Transverse colon (tissue), 4 donors: Measurements from ENCODE around the gene STX8. TPM values are rescaled to one million over a fixed set of nuclear protein-coding genes. Genes with fewer than 3 reads are reported as not detected.

Experiments used
- DNase-seq: peaks from one replicate; pipeline ENCODE4 v3.0.0-alpha.2; 2019
- H3K27ac ChIP-seq, 4 donors: fragments of 200-600 bp; sonication (generic); 2 replicates each; pipeline ENCODE4 v1.5.1; 2016 to 2018; ENCODE audit warnings: inconsistent platforms in 4 of 4
- H3K27me3 ChIP-seq: fragments of 200-600 bp; sonication (generic); 2 replicates; pipeline ENCODE4 v1.5.1; 2017; ENCODE audit warnings: inconsistent platforms
- H3K36me3 ChIP-seq, 4 donors: fragments of 200-600 bp; sonication (generic); 2 replicates each; pipeline ENCODE4 v1.5.1; 2017 to 2019; ENCODE audit warnings: inconsistent platforms in 4 of 4
- H3K4me1 ChIP-seq, 4 donors: fragments of 200-600 bp; sonication (generic); 2 replicates each; pipeline ENCODE4 v1.5.1; 2017 to 2020; ENCODE audit warnings: inconsistent platforms in 4 of 4
- H3K4me3 ChIP-seq, 4 donors: fragments of 200-600 bp; sonication (generic); 1 replicate in 1 of 4; 2 replicates in 3 of 4; pipeline versions ENCODE4 v1.5.1 to v1.6.1; 2017 to 2019; ENCODE audit warnings: inconsistent platforms in 4 of 4
- H3K9me3 ChIP-seq, 2 donors: fragments of 200-600 bp; sonication (generic); 2 replicates each; pipeline ENCODE4 v1.5.1; 2017 to 2019; ENCODE audit warnings: inconsistent platforms in 2 of 2
- CTCF ChIP-seq, 5 experiments: fragments of 200-600 bp in 3 of 5; fragments of 450-650 bp in 2 of 5; sonication (generic) in 3 of 5; IDR thresholded peaks; 1 replicate in 2 of 5; 2 replicates in 3 of 5; pipeline ENCODE4 v1.5.1; 2016 to 2017; ENCODE audit warnings: antibody characterized with exemption in 5 of 5, inconsistent platforms in 3 of 5, mild to moderate bottlenecking in 2 of 5, moderate library complexity in 1 of 5
- EP300 ChIP-seq: sonication (generic); formaldehyde crosslinking; IDR thresholded peaks from one replicate; pipeline ENCODE4 v1.6.1; 2017; ENCODE audit warnings: antibody characterized with exemption, low read depth
- POLR2A ChIP-seq: fragments of 450-650 bp; IDR thresholded peaks from one replicate; pipeline ENCODE4 v1.6.1; 2016; ENCODE audit warnings: antibody characterized with exemption, mild to moderate bottlenecking, moderate library complexity
- POLR2AphosphoS5 ChIP-seq, 3 donors: sonication (generic); formaldehyde crosslinking; IDR thresholded peaks; one replicate each; pipeline ENCODE4 v1.6.1; 2016; ENCODE audit warnings: antibody characterized with exemption in 3 of 3
- WGBS, 2 donors: methylation state at CpG; one replicate each; pipeline ENCODE4 v1.1.5; 2018; ENCODE audit warnings: low coverage in 1 of 2; 5-methylcytosine and 5-hydroxymethylcytosine counted together
- in situ Hi-C, 4 donors: fragments of 200-750 bp; cut with MboI; loops; one replicate each; pipeline versions ENCODE4 v1.15.0 to v1.15.1; 2017; ENCODE audit warnings: low sequenced_read_pairs in 3 of 4, low pct_ligation_motif_present in 1 of 4, low pct_unique_long_range_greater_than_20kb in 1 of 4
- intact Hi-C: fragments of 100-400 bp; cut with DNase I; formaldehyde crosslinking; loops from one replicate; pipeline ENCODE4 v1.15.1; 2023; ENCODE audit warnings: low total_unique reads
- total RNA-seq, 4 donors: library from RNA; depleted of rRNA; stranded (reverse); fragments of >200 nt; gene quantifications; one replicate each; pipeline ENCODE4 v1.1.0, GENCODE V29; 2016

Gene STX8
- total RNA-seq, 4 donors from 2014 or later = 18.0 to 53.8 (median 38.3) TPM

GRCh38 chr17:9291912-9292560 is 283.6 kb downstream of the STX8 start:
- in situ Hi-C loops (loop anchor here in 1 of 4 donors (25.0 kb wide), 1 partner anchor 280 kb away; the partner anchor contains the start of gene NTN1), intact Hi-C loops (loop anchor here (10.0 kb wide), 1 partner anchor 287 kb away; no protein-coding TSS in a partner anchor)
- Histone ChIP-seq H3K4me1 (peaks cover 7 to 16% (median 13%) of the 10 kb centered on the region in 4 donors), H3K36me3 (no peaks in the 10 kb centered on the region), H3K27me3 (no peaks in the 10 kb centered on the region), H3K27ac (peak overlapping the region; percentile 50 to 66 (median 60)), H3K9me3 (no peaks in the 10 kb centered on the region), H3K4me3 (no peak overlapping the region)
- WGBS, 2 donors = 0 to 22% methylated on average over 1 to 8 of the region's 8 CpGs
- peak; percentile 43 for DNase-seq
- no peak for TF ChIP-seq EP300
- no peak for TF ChIP-seq POLR2A
- peak; percentile 68 to 76 (median 75) for TF ChIP-seq CTCF (IDR thresholded peaks at IDR 0.05)
- TF ChIP-seq POLR2AphosphoS5 (IDR thresholded peaks at IDR 0.05) = peak; percentile 46 to 69 (median 65)

GRCh38 chr17:9290226-9290613 is 285.4 kb downstream of the STX8 start:
- in situ Hi-C loops (loop anchor here in 1 of 4 donors (25.0 kb wide), 1 partner anchor 278 kb away; the partner anchor contains the start of gene NTN1), intact Hi-C loops (loop anchor here (10.0 kb wide), 1 partner anchor 285 kb away; no protein-coding TSS in a partner anchor)
- no peak for DNase-seq
- H3K27me3 ChIP-seq = no peaks in the 10 kb centered on the region
- 61 to 66% methylated on average over 5 to 7 of the region's 7 CpGs for WGBS, 2 donors
- H3K4me3 ChIP-seq = no peak overlapping the region
- no peak overlapping the region for H3K27ac ChIP-seq
- no peaks in the 10 kb centered on the region for H3K36me3 ChIP-seq
- H3K4me1 ChIP-seq = peaks cover 7 to 21% (median 13%) of the 10 kb centered on the region in 4 donors
- no peak for TF ChIP-seq POLR2A
- no peak for TF ChIP-seq CTCF (IDR thresholded peaks at IDR 0.05)
- TF ChIP-seq EP300 = no peak
- TF ChIP-seq POLR2AphosphoS5 (IDR thresholded peaks at IDR 0.05) = no peak
- no peaks in the 10 kb centered on the region for H3K9me3 ChIP-seq

GRCh38 chr17:9287306-9287705 is 288.3 kb downstream of the STX8 start:
- TF ChIP-seq POLR2AphosphoS5 (IDR thresholded peaks at IDR 0.05) (no peak), CTCF (IDR thresholded peaks at IDR 0.05) (no peak), POLR2A (no peak), EP300 (no peak)
- WGBS, 2 donors = 75 to 93% methylated on average over 2 of the region's 2 CpGs
- Histone ChIP-seq H3K27ac (no peak overlapping the region), H3K36me3 (no peaks in the 10 kb centered on the region), H3K4me1 (peaks cover 7 to 25% (median 11%) of the 10 kb centered on the region in 4 donors), H3K4me3 (no peak overlapping the region), H3K9me3 (no peaks in the 10 kb centered on the region), H3K27me3 (no peaks in the 10 kb centered on the region)
- no peak for DNase-seq
- intact Hi-C loops = no loop called here
- in situ Hi-C loops = loop anchor here in 1 of 4 donors (25.0 kb wide), 1 partner anchor 275 kb away; the partner anchor contains the start of gene NTN1

- Histone ChIP-seq H3K36me3 (no peaks in the 10 kb centered on the region), H3K4me1 (peaks cover 2 to 16% (median 6%) of the 10 kb centered on the region in 4 donors), H3K27me3 (no peaks in the 10 kb centered on the region), H3K27ac (peak overlapping the region in 1 of 4 donors; percentile 14), H3K4me3 (no peak overlapping the region), H3K9me3 (no peaks in the 10 kb centered on the region)
- WGBS, 2 donors = 73 to 80% methylated on average over 7 of the region's 7 CpGs
- in situ Hi-C loops (loop anchor here in 1 of 4 donors (25.0 kb wide), 1 partner anchor 274 kb away; the partner anchor contains the start of gene NTN1), intact Hi-C loops (no loop called here)
- TF ChIP-seq EP300 = no peak
- no peak for TF ChIP-seq POLR2AphosphoS5 (IDR thresholded peaks at IDR 0.05)
- no peak for TF ChIP-seq CTCF (IDR thresholded peaks at IDR 0.05)
- no peak for TF ChIP-seq POLR2A
- DNase-seq = no peak
Measured at GRCh38 chr17:9286434-9286833, 289.2 kb downstream of the STX8 start.
